Measurements from ENCODE around the gene SRD5A3.

Gene SRD5A3

DNA sequence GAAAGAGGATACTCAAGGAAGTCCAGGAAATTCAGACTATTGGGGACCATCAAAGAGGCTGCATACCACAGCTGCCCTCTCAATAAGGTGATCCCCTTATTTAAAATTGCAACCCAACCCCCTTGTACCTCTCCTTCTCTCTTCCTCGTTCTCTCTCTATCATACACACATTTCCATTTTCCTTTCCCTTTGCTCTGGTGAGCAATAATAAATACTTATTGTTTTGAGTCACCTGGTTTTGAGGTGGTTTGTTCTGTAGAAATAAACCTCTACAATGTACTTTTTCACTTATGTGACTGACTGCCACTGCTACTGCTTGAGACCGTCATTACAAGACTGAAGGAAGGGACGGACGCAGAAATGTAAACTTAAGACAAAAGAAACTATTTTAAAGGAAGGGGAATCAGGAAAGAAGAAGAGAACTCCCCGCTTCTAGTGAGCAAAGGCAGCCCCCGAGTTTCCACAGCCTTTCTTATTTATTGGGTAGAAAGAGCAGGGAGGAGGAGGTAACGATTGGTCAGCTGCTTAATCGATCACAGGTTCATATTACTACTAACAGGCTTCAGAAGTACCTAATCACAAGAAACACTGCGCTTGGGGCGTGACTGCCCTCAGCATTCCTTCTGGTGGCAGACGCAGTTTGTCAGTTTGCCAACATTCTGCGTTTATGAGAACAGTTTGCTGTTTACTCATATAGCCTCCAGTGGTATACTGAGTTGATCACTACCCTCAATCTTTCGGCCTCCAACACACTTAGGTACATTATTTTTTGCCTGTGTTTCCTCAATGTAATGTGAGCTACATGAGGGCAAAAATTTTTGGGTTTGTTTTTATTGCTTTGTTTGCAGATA, 32.8 kb downstream of the SRD5A3 start:
- no peak for DNase-seq (ENCODE audit: low read depth)

DNA sequence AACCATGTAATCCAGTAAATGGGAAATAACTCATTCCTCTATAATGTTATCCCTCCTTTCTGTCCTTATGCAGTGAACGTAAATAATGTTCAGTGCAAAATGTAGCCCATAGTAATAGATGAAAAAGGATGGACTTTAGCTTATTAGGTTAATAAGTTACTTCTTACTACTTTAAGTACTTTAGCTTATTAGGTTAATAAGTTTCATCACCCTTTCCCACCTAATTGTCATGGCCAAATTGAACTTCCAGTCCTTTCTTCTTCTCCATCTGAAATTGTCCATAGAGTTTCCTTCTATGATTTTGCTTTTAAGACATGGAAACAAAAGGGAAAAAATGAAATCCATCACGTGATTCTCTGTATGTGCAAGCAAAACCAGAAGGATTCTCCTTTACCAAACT, 34.5 kb downstream of the SRD5A3 start:
- DNase-seq (ENCODE audit: low read depth): no peak

DNA sequence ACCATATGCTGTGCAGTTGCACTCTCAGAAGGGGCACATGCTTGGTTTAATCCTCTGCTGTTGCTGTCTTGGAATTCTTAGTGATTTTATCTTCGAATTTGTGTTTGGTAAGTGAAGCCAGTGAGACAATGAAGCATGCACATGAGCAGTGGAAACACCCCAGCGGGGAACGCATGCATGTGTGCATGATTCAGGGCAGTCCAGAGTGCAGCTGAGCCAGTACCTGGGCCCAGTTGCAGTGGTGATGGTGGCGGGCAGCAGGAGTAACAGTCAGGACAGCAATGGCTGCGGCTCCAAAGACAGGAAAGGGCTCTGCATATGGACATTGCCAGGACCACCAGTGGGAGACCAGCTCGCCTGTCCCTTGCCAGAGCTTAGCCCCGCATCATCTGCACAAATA, 35.5 kb downstream of the SRD5A3 start:
- no peak for DNase-seq (ENCODE audit: low read depth)

DNA sequence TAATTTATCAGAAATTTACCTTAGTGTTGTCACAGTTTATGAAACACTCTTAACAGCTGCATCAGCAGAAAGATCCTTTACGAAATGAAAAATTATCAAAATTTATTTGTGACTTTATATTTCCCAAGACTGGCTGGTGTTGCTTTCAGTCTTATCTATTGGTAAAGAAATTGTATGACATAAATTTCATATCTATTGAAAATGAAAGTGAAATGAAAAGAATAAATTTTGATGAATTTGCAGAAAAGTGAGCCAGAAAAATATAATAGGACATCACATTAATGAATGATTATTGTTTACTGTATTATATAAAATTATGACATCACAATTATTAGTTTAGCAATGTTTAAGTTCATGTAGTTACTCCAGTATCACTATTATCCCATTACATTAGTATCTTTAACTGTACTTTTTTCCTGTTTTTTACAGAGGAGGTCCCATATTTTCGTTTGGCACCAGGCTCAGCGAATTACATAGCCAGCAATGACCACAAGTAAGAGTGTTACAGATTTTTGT, 36.5 kb downstream of the SRD5A3 start:
- no peak for DNase-seq (ENCODE audit: low read depth)

DNA sequence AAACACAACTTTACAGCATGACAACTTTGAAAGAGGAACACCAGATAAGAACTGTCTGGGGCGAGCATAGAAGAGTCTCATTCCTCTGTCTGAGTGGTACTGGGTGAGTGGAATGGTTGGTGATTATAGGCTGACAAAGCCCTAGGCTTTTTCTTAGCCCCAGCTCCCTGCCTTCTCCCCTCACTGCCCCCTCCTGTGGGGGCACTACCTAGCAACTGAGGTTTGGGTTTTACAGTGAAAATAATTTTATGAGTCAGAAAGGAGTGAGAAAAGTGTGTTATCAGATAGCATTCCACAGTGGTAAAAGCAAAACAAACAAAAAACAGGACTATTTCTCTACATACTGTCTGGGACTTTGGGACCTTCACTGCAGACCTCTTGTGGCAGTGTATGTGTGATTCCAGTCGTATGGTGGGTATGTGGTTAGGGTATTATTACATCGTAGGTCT, 39.2 kb downstream of the SRD5A3 start:
- no peak for DNase-seq (ENCODE audit: low read depth)

DNA sequence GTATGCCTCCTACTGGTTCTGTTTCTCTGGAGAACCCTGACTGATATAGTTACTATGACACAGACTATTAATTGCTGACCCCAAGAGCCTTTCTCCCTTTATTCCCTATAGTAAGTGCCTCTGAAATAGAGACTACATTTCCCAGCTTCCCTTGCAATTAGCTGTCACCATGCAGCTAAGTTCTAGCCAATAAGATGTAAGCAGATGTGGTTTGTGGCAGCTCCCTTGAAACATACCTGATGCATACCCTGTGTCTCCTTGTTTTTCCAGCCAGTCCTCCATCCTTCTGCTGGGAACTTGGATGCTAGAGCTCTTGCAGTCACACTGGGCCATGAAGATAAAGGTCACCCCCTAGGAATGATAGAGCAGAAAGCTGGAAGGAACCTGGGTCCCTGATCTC, 40.0 kb downstream of the SRD5A3 start:
- DNase-seq (ENCODE audit: low read depth): no peak

DNA sequence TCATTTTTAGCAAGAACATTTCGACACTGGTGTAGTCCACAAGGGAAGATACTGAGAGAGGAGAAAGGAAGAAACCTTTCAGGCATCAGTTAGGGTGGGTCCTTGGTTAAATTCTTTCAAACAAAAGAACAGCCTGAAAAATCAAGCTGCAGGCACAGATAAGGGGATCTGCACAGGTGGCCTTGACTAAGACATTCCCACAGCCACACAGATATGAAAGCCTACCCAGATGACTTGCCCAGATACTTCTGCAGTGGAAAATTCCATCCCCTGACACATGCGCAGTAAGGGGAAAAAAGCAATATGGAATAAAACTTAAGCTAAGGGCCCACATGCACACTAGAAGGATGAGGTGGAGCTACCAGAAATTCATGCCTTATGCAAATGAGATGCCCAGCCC, 40.8 kb downstream of the SRD5A3 start:
- no peak for DNase-seq (ENCODE audit: low read depth)

DNA sequence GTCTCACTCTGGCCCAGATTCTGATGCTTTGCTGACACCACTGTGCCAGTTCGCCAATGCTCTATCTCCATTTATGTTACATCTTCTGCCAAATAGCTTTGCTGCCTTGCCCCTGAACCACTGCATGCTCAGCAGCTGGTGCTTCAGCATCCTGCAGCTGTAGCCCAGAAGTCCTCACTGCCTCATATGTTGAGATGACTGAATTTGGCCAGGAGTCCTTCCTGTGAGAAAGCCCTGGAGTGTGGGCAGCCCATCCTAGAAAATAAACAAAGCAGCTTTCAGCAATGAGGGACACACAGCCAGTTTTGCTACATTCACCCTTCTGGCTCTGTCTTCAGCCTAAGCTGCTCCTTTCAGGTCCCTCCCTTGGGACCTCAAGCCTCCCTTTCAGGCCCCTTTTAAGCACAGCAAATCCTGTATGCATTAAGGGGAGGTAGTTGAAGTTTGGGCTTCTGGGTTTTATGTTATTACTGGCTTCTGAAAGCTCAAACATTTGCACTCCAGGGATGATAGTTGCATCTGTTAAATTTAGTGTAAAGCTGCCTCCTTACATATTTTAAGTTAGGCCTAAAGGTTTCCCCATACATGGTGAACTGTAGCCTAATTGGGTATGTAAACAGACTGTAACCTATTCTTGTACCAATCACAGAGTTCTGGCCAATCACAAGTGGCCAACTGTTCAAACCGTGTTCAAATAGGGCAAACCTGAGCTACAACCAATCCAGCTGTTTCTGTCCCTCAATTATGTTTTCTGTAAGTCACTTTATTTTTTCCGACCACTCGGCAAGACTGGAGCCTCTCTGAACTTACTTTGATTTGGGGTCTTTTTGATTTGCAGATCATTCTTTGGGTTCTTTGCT, 47.6 kb downstream of the SRD5A3 start:
- DNase-seq (ENCODE audit: low read depth): no peak

DNA sequence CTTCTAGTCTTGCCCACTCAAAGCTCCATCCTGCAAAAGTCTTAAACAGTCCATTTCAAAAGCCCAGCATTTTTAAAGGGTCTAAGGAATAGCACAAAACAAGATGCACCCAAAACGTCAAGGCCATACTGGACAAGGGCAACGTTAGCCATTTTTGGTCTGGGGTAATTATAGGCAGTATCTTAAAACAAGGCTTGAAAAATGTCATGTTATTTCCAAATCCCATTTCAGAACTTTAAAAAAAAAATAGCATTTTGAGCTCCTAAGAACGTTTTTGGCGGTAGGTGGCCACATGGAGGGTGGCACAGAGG, 49.1 kb downstream of the SRD5A3 start:
- no peak for DNase-seq (ENCODE audit: low read depth)

DNA sequence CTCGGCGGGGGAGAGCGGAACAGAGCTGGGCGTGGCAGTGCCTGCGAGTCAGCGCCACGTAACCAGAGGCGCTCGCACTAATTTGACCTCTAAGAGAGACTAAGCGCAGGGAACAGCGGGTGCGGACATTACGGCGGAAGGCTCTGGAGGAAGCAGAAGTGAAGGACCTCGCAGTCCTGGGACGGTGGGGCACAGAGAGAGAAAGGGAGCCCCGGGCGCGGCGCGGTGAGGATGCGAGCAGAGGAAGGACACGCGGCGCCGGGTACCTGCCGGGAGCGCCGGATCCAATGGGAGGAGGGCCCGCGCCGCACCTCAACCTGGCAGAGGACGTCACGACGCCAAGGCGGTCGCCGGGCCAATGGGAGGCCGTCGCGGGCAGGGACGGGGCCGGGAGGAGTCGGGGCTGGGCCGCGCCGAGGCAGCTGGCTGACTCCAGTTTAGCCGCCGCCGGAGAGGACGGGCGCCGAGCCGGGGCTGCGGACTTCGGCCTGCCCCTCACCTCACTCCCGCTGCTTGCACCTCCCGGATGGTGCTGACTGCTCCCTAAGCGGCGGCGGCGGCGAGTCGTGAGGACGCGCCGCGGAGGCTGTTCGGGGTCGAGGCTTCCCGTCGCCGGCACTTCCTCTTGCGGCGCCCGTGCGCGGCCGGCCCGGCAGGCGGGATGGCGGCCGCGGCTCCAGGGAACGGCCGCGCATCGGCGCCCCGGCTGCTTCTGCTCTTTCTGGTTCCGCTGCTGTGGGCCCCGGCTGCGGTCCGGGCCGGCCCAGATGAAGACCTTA, 49.7 kb downstream of the SRD5A3 start, which contains the start of gene TMEM165:
TMEM165 (plus strand) TSS at position 429 of the 779 bp plus-strand sequence; CDS start at position 662, 233 bp downstream.
- no peak for DNase-seq (ENCODE audit: low read depth)

DNA sequence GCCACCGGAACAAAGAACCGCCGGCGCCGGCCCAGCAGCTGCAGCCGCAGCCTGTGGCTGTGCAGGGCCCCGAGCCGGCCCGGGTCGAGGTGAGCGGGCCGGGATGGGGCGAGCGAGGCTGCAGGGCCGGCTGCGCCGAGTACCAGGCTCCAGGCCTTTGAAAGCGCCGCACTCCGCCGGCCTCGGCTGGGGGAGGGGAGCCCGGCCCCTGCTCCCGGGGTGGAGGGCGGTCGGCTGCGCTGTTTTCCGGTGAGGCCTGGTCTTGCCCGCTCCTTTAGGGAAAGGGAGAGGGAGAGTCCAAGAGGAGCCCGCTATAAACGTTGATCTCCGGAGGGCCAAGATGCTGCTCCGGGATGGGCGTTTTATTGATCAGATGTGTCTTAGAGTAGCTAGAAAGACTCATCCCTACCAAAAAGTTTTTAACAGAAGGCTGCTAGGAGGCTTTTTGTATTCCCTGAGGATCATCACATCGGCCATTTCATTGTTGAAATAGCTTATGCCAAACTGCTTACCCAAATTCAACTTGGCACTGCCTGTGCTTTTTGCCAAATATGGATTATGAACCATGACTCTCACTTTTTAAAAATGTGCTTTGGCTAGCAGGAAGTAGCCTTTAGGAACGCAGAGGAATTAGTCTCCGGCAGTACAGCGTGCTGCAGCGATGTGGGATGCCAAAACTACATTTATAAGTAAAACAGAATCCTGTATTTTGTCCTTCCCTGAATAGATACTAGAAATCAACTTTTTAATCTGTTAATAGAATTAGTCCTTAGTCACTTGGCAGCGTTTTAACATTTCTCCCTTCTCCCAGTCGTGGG, 50.5 kb downstream of the SRD5A3 start:
- DNase-seq (ENCODE audit: low read depth): no peak

DNA sequence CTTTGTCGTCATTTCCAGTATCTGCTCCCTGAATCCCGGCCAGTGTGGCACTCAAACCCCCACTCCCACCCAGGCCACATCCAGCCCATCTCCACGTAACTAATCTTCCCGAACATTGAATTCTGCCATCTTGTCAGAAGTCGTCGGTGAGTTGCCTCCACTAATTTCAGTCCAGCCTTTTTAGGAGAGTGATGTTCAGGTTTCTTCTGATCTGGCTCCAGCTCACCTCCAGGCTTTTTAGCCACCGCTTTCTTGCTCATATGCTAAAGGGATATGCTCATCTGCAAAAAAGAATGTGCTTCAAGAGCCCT, 51.0 kb downstream of the SRD5A3 start:
- DNase-seq (ENCODE audit: low read depth): no peak

DNA sequence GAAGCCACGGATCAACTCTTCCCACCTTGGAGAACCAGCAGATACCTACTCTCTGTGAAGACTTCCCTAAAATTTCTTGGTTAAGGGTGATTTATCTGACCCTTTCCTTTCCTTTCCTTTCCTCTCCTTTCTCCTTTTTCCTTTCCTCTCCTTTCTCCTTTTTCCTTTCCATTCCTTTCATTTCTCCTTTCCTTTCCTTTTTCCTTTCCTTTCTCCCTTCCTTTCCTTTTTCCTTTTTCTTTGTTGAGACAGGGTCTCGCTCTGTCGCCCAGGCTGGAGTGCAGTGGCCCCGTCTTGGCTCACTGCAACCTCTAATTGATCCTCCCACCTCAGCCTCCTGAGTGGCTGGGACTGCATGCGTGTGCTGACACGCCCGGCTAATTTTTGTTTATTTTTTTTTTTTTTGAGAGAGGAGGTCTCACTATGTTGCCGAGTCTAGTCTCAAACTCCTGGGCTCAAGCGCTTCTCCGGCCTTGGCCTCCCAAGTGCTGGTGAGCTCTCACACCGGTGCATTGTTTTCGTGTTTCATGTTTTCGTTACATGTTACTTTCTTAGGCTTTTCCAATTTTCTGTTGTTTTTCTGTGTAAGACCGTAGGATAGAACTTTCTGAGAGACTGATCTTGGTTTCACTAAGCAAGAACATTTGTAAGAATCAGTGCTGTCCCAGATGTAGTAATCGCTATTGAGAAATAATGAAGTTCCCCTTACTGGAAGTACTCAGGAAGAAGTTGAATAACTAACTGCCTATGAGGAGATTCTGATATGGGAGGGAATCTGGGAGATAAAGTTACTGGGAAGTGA, 51.7 kb downstream of the SRD5A3 start:
- DNase-seq (ENCODE audit: low read depth): no peak

DNA sequence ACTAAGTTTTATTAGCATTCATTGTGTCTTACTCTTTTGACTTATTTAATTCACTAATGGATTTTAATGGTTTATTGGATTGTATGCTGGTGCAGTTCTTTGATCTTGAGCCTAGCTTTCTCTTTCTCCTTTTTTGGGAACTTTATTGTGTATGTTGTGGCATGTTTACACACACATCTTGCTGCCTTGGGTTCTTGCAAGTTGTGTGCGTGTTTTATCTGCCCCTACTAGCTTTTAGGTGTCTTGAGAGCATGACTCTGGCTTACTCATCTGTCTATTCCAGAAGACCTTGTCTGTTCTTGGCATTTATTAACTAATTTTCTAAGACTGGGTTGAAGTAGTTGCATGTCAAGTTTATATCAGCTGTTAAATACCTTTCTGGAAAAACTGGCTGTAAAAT, 52.4 kb downstream of the SRD5A3 start:
- DNase-seq (ENCODE audit: low read depth): no peak

DNA sequence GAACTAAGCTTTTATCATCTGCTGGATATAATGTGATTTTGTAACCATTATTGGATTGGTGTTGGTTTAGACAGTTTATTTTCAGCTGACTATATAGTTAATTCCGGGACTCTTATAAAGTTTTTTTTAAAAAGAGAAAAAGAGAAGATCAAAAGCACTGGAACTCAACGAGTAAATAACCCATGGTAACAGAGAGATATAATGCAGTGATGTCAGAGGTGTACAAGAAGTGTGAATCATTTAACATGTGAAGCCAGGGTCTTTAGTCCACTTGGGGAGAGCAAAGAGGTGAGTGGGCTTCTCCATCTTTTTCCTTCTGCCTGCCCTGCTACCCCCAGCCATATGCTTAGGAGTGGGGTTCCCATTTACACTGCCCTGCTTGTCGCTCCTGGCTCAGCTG, 52.9 kb downstream of the SRD5A3 start:
- no peak for DNase-seq (ENCODE audit: low read depth)

DNA sequence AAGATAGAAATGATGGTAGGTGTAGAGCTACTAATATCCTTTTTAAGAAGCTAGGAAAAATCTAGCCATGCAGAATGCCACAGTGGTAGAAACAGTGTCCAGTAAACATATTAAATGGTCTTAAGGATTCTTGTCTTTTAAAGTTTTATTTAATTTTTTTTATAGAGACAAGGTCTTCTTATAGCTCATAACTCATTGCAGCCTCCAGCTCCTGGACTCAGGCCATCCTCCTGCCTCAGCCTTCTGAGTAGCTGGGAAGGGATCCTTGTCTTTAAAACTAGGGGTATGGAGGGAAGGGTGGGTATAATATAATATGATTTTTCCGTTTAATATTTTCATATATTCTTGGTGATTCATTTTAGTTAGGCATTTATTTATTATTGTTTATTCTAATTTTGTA, 53.5 kb downstream of the SRD5A3 start:
- no peak for DNase-seq (ENCODE audit: low read depth)

DNA sequence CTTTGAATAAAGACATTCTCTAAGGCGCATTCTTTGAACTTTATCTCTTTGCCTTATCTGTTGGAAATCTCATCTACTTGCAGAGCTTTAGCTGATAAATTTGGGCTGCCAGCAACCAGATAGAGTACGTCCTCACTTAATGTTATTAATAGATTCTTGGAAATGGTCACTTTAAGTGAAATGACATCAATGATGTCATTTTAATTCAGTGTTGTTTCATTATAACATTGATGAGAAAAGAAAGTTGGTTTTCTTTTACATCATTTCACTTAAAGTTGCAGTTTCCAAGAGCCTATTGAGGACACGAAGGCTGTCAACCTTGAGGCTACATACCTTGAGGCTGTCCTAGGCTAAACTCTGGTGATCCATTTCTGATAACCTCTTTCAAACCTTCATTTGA, 59.0 kb downstream of the SRD5A3 start:
- no peak for DNase-seq (ENCODE audit: low read depth)

DNA sequence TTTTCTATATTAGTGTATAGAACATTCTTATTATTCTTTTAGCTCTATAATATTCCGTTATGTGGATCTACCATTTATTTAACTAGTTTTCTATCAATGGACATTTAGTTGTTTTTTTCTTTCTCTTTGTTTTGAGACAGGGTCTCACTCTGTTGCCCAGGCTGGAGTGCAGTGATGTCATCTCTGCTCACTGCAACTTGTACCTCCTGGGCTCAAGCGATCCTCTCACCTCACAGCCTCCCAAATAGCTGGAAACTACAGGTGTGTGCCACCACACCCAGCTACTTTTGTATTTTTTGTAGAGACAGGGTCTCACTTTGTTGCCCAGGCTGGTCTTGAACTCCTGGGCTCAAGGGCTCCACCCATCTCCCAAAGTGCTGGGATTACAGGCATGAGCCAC, 60.5 kb downstream of the SRD5A3 start:
- no peak for DNase-seq (ENCODE audit: low read depth)

DNA sequence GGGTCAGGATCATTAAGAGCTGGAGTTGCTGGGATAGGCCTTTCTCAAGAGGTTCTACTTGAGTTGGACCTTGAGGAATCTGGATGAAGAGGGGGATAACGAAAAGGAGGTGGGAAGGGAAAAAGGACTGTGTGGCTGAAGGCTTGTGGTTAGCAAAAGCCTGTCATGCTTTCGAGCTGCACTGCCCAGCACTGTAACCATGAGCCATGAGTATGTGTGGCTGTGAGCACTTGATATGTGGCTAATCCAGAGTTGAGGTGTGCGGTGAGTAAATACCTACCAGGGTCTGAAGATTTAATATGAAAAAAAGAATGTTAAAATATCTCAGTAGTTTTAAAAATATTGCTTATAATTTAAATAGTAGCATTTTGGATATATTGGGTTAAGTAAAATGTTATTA, 61.1 kb downstream of the SRD5A3 start:
- DNase-seq (ENCODE audit: low read depth): no peak

DNA sequence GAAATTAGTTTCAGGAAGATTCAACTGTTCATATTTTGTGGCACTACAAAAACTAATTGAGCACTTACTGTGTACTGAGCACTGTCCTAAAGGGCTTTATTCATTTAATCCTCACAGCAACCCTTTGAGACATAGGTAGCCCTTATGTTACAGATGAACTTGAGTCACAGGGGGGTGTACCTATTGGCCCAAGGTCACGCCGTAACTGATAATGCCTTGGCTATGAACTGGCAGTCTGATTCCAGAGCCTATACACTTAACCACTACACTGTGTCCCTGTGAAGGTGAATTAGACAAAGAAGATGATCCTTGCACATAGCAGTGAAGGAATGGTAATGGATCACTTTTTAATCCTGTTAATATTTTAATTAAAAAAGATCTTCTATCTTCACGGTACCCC, 61.7 kb downstream of the SRD5A3 start:
- no peak for DNase-seq (ENCODE audit: low read depth)

All from non-pigmented ciliary epithelial cell (primary cell).